CD4-positive, alpha-beta T cell treated with Interferon alpha-2 for 1 hour (primary cell): Measurements from ENCODE around the gene ATAD1.
"Not testable (repeated sequence)": the region's sequence is repeated elsewhere in the genome, so short reads cannot be mapped to it uniquely, and the experiment has no call there.

Experiments
- DNase-seq, 2 donors: peaks; one replicate each; pipeline ENCODE4 v3.0.0-alpha.2; 2020 to 2022

The ATAD1 gene

DNA sequence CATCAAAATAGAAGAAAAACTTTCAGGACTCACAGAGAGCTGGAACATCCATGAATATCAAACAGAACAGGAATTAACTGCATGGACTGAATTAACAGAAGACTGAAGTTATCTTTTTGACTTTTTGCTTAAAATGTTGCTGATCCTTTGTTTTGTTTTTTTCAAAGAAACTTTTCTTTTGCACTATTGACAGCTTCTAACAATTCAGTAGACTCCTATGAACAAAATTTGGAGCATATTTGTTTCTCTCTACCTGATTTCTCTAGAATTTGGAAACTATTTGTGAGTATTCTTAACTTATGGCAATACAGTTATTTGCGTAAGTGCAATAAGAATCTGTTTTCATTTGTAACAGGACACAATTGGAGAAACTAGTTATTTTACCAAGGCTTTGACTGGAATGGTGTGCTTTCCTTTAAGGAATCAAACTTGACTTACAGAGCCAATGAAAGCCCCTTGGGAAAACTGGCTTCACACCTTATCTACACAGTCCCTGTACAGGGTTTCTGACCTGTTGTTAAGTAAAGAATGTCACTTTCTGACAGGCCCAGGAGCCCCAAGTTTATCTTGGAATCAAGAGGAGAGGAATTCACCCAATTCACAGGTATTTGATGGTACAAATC, 16.1 kb downstream of the ATAD1 start:
- not testable (repeated sequence) for DNase-seq

DNA sequence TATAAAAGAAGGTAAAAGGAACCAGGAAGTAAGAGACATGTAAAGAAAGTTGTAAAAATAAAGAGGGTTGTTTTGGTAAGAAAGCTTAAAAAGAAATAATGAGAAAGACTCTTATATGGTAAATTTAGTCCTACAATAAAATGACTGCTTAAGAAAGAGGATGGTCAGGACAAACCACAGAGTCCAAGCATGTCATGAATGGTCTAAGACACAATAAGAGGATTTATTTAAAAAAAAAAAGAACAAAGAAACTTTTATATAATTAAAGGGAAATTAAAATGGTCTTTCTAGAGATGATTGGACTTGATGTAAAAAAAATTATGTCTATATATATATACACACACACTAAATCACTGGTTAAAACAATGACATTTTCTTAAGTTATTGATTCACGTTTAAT, 18.2 kb downstream of the ATAD1 start:
- DNase-seq: no peak

DNA sequence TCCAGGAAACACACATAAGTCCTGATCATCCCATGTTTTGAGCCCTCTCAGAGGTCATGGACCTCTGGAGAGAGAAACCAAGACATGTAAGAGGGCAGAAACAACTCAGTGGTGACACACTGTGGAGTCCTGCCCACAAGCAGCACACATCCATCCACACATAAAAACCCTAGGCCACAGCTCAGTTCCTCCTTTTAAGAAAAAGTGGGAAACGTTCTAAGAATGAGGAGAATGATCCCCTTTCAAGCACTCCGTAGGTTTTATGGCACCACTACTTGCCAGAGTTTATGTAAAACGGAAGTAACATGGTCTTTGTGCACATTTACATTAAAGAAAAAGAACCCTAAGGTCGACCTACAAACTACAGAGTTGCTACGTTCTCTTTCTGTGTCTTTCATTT, 19.9 kb downstream of the ATAD1 start:
- DNase-seq: no peak

DNA sequence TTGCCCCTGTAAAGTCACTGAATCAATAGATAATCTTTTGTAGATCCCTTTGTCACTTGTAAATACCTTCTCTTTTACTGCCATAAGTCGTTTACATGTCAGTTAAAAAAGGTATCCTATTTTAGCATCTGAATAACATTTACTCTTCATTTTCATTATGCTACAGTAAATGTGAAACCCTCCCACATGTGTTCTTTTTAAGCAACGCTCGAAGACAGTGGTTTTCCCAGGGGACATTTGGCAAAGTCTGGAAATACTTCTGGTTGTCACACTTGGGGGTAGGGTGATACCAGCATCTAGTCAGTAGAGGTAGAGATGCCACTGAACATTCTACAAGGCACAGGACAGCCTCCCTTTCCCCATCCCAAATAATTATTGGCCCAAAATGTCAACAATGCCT, 23.7 kb downstream of the ATAD1 start:
- DNase-seq: no peak

DNA sequence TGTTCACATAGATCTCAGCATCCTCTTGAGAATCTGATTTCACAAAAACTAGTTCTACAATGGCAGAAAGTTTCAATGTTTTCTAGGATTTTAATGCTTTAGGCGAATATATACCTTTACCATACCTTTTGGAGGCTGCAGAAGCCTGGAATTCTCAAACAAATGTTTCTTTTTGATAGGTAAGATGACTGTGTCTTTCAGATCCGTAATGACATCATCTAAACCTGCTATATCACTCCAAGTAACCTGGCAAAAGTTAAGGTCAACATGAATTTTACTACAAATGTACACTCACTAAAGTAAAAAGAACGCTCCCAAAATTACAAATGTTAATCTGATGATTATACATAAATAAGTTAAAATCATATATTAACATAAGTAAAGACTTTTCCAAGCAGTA, 27.8 kb downstream of the ATAD1 start:
- no peak for DNase-seq

DNA sequence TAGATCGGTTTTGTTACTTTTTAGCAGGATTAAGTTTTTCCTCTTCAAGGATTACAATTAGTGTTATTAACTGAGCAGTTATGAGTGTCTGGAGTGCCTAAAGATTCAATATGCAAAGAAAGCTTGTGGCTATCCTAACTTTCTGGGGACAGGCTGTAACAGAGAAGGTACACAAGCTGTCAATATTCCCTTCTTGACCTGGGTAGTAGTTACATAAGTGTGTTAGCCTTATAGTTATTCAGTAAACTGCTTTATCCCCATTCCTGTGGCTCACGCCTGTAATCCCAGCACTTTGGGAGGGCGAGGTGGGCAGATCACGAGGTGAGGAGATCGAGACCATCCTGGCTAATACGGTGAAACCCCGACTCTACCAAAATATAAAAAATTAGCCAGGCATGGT, 31.6 kb downstream of the ATAD1 start:
- DNase-seq: no peak

DNA sequence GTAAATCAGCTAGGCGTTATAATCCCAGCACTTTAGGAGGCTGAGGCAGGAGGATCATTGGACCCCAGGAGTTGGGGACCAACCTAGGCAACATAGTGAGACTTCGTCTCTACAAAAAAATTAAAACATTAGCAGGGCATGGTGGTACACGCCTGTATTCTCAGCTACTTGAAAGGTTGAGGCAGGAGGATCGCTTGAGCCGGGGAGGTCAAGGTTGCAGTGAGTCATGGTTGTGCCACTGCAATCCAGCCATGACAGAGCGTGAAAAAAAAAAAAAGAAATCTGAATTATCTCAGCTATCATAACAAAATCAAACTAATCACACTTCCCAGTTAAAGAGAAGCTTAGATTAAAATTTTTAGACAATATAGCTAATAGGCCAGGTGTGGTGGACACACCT, 35.3 kb downstream of the ATAD1 start:
- no peak for DNase-seq

DNA sequence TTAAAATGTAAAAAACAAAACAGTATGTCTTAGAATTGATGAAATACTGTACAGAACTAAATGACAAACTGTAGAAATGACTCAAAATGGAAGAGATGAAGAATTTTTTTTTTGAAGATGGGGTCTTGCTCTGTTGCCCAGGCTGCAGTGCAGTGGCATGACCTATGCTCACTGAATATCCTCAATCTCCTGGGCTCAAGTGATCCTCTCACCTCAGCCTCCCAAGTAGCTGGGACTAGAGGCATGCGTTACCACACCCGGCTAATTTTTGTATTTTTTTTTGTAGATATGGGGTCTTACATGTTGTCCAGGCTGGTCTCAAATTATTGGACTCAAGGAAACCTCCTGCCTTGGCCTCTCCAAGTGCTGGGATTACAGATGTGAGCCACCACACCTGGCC, 36.5 kb downstream of the ATAD1 start:
- DNase-seq: no peak

DNA sequence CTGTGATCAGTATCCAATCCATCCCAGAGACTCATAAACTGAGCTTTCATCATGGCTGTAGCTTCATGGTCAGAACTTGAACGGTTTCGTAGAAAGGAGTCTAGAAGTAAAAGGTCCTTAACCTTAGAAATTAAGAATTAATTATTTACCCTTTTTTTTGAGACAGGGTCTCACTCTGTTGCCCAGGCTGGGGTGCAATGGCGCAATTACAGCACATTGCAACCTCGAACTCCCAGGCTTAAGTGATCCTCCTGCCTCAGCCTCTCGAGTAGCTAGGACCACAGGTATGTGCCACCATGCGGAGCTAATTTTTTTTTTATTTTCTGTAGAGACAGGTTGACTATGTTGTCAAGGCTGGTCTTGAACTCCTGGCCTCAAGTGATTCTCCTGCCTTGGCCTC, 41.7 kb downstream of the ATAD1 start:
- DNase-seq: no peak

DNA sequence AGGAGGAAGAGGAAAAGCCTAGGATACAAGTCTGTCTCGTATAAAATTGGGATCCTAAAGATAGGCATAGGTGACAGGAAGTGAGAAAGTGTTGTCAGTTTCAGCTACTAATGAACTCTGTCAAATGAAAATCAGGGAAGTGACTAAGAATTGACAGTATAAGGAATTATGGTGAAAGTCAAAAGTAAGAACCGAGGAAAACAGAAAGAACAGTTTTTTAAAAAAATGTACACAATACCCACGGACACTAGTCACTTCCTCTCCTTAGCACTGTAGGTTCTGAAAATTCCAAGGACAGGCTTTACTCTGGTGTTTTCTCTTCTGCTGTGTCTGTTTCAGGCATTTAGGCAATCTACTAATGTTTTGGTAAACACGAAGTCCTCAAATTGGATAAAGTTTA, 42.3 kb downstream of the ATAD1 start:
- DNase-seq: no peak

DNA sequence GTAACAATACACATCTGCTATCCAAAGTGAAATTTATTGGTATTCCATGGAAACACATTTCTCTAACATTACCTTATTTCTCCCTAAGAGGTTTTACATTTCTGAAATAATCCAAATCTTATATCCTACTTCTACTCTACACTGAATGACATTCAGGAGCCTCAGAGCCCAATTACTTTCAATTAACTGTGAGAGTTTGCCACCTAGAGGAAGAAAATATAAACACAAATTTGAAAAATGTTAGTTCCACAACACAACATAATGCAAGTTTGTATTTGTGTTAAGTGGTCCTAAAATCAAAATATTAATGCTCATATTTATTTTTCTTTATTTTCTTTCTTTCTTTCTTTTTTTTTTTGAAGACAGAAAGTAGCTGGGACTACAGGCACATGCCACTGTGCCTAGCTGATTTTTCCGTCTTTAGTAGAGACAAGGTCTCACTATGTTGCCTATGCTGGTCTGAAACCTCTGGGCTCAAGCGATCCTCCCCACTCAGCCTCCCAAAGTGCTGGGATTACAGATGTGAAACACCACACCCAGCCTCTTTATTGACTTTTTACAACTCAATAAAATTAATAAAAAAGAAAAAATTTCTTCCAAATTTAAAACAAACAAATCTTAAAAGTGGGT, 46.0 kb downstream of the ATAD1 start:
- peak in 1 of 2 donors; percentile 22 for DNase-seq

DNA sequence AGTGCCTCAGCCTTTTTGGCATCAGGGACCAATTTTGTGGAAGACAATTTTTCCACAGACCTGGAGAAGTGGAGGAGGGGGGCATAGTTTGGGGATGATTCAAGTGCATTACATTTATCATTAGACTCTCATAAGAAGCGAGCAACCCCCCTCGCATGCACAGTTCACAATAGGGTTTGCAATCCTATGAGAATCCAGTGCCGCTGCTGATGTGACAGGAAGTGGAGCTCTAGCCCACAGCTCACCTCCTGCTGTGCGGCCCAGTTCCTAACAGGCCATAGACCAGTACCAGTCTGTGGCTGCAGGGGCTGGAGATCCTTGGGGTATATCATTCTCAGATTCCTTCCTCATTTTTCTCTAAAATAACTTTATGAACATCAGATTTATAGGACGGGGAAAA, 50.8 kb downstream of the ATAD1 start:
- DNase-seq: no peak

DNA sequence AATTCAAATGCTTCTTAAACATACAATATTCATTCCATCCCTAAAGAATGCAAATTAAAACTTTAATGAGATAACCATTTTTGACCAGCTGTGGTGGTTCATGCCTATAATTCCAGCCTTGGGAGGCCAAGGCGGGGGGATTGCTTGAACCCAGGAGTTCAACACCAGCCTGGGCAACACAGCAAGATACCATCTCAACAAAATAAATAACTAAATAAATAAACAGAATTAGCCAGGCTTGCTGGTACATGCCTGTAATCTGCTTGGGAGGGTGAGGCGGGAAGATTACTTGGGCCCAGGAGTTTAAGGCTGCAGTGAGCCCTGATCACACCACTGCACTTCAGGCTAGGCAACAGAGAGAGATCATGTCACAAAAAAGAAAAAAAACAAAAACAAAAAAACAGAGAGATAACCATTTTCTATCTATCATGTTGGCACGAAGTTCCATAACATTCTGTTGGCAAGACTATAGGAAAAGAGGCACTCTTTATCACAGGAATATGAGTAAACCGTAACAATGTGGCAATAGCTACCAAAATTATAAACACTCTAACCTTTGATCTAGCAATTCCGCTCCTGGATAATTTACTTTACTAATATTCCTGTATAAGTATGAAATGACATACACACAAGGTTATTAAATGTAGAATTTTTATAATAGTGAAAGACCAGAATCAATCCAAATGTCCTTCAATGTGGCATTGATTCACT, 52.2 kb downstream of the ATAD1 start:
- no peak for DNase-seq

DNA sequence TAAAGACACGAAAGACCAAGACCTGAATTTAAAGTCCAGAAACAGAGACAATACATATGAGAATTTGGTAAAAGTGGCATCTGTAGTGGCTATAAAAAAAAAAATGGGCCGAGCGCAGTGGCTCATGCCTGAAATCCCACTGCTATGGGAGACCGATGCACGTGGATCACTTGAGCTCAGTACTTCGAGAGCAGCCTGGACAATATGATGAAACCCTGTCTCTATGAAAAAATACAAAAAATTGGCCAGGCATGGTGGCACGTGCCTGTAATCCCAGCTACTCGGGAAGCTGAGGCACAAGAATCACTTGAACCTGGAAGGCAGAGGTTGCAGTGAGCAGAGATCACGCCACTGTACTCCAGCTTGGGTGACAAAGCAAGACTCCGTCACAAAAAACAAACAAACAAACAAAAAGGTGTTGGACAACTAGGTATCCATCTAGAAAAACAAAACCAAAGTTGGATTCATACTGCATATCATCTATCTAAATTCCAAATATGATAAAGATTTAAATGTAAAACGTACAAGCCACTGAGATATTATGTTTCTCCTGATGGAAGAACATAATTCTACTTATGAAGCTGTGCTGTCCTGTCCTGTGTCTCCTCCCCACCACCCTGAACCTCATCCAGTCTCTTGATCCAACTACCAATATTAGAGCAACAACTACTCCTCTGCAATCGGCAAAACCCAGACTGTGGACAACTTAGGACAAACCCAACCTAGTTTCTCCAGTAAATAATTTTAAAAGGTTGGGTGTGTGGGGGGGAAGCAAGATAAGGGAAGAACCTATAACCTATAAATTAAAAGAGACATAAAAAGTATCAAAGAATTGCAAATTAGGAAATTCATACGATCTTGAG, 53.7 kb downstream of the ATAD1 start:
- no peak for DNase-seq

DNA sequence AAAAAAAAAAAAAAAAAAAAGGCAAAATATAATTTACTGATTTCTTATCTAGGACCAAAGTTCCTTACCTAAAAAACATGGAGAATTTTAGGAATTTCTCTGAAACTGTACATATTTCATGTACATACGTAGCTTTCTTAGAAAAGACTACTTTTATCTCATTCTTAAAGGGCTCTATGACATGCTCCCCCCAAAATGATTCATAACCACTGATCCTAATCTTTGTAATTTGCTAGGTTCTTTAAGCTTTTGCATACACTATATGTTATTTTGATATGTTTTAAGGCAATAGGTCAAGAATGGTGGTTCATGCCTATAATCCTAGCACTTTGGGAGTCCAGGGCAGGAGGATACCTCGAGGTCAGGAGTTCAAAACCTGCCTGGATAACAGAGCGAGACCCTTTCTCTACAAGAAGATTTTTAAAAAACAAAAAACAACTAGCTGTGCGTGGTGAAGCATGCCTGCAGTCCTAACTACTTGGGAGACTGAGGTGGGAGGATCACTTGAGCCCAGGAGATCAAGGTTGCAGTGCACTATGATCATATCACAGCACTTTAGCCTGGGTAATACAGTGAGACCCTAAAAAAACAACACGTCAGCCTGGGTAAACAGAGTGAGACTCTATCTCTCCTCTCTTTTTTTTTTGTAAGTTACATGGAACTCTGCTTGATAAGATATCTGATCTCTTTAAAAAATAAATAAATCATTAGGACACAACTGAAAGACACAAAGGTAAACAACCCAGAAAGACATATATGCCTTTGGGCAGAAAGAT, 54.8 kb downstream of the ATAD1 start:
- no peak for DNase-seq

DNA sequence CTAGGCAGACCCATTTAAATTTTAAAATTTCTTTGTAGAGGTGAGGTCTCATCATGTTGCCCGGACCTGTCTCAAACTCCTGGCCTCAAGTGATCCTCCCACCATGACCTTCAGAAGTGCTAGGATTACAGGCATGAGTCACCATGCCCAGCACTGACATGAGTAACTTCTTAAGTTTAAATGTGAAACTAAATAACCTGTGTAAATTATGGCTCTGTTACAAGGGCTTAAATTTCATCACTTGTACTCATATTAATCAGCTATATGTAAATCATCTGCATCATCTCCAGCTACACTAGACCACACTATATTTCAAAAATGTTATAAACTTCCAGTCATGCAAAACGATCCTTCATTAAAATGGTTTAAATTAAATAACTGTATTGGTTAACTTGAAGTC, 56.1 kb downstream of the ATAD1 start:
- DNase-seq: peak in 1 of 2 donors; percentile 10

DNA sequence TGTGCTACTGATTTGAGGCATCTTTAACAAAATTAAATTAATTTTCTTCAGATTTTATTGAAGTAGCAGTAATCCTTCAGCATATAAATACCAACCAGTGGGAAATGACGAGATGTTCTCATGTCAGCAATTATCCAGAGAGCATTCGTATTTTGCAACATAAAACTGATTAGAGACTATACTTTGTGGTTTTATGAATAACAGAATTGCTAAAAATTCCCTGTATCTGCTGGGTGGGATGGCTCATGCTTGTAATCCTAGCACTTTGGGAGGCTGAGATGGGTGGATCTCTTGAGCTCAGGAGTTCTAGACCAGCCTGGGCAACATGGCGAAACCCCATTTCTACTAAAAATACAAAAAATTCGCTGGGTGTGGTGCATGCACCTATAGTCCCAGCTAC, 56.9 kb downstream of the ATAD1 start:
- no peak for DNase-seq

DNA sequence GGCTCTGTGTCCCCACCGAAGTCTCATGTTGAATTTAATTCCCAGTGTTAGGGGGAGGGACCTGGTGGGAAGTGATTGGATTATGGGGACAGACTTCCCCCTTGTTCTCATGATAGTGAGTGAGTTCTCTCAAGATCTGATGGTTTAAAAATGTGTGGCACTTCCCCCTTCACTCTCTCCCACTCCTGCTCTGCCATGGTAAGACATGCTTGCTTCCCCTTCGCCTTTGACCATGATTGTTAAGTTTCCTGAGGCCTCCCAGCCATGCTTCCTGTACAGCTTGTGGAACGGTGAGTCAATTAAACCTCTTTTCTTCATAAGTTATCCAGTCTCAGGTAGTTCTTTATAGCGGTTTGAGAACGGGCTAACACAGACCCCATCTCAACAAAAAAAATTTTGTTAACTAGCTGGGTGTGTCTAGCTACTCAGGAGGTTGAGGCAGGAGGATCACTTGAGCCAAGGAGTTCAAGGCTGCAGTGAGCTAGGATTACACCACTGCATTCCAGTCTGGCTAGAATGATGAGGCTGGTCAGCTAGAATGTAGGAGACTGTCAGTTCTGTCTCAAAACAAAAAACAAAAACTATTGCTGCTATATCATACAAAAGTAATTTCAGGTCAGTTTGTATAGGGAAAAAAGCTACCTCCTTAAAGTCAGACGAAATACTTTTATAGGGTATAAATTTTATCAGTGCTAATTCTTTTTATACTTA, 57.7 kb downstream of the ATAD1 start:
- no peak for DNase-seq

DNA sequence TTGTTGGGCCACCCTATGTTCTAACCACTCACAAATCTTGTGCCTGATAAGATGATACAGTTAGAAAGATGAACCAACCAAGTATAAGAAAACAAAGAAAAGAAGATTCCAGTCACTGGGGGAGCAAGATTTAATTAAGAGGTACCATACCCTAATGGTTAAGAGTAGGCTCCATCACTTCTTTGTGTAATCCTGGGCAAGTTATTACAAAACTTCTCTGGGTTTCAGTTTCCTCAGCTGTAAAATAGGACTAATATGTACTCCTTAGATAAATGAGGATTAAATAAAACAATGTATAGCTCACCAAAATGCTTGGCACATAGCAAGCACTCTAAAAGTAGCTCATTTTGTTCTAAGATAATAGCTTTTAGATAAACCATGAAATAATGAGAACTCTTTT, 58.5 kb downstream of the ATAD1 start:
- no peak for DNase-seq

DNA sequence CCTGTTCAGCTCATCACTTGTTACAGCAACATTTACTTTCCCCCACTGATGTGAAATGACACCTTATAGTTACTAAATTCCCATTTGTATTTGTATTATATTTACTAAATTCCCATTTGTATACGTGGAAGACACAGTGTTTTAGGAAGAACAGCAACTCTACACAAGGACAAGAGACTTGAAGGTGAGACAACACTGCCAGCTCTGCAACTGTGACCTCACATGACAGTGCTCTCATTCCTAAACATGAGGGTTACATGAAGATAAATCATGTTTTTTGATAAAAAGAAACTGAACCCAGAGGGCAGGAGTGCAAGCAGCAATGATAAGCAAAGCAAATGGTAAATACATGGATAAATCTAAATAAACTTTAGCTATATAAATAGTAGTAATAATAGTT, 60.3 kb downstream of the ATAD1 start:
- no peak for DNase-seq

DNA sequence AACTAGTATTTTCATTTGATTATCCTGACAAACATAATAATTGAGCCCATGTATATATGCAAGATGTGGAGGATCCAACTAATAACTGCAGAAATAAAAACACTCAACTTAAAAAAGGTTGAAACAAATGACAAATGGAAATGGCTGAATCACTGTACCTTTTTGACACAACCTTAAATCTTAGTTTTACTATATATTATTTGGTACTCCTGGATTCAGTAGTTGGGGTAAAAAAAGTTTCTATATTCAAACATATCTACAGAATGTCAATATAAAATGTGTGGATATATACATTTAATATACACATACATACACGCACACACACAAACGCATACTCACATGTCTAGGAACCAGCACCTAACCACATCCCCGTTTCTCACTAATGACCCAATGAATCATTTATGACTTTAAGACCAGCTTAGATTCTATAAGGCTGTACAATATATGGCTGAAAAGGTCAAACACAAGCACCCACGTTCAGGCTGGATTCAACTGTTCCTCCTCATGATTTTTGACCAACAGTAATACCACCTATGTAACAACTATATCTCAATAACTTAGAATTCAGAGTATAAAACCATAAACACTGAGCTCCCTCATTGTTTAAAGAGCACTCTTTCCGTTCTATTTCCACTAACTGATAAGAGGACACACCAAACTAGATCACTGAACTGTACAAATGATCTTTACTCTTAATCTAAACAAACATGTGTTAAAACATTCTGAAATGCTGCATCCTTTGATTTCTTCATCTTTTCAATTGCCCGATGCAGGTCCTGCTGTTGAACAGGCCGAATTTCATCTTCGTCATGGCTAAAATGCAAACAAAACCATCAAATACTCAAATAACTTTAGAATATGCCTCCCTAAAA, 63.8 kb downstream of the ATAD1 start:
- DNase-seq: no peak
